GM21423 (cell line): ENCODE data around the gene DCDC2C.
A peak's percentile ranks its signal among the peaks of the same experiment; 100 is the strongest.
"Not testable (repeated sequence)": the region's sequence is repeated elsewhere in the genome, so short reads cannot be mapped to it uniquely, and the experiment has no call there.

Experiments used
- ATAC-seq: cut with Tn5 transposase; IDR thresholded peaks from one replicate; pipeline ENCODE4 v1.9.1; 2021; ENCODE audit warnings: mild to moderate bottlenecking, moderate library complexity; ENCODE audit not compliant: unreplicated experiment

The DCDC2C gene

GRCh38 chr2:3814706-3815245 lies 111.4 kb downstream of the DCDC2C start:
- ATAC-seq = no peak

DNA sequence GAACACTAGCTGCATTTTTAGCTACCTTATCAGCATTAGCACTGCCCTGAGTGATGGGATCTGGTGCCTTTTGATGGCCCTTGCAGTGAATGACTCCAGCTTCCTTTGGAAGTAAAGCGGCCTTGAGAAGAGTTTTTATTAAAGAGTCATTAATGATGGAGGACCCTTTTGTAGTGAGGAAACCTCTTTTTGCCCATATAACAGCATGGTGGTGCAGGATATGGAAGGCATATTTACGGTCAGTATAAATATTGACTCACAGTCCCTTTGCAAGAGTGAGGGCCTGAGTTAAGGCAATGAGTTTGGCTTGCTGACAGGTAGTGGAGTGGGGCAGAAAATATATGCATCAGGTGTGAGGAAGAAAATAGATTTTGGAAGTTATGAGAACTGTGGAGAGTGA lies 113.8 kb downstream of the DCDC2C start:
- ATAC-seq = not testable (repeated sequence)

DNA sequence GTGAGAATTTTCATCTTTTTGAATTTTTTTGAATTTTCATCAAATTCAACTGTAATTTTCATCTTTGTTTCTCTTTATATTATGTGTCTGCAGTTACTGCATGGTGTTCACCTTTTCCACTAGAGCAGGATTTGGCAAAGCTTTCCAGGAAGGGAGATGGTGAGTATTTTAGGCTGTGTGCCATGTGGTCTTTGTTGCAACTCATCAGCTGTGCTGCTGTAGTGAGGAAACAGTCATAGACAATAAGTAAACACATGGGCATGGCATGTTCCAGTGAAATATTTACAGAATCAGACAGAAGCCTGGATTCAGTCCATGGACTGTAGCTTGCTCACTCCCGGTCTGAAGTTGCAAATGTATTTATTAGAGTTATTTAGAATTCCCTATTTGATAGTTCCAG lies 120.4 kb downstream of the DCDC2C start:
- ATAC-seq = no peak

- ATAC-seq = peak; percentile 48
These were observed 124.5 kb downstream of the DCDC2C start for GRCh38 chr2:3827673-3828575.

GRCh38 chr2:3830796-3831195 lies 127.4 kb downstream of the DCDC2C start:
- ATAC-seq = no peak

DNA sequence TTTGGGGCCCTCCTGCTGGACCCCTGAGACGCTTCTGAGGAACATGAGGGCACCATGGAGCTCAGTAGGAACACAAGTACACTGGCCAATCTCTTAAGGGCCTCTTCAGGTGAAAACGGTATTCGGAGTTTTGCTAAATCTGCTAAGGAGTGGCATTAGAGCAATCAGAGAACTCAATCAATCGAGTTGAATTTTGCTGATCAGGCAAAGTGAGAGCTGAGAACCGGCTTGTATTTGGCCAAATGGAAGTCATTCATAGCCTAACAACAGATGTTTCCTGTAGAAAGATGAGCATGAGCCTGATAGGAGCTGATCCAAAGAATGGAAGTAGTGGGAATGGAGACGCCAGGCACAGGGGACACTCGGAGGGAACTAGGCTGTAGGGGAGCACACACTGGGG lies 133.7 kb downstream of the DCDC2C start:
- no peak for ATAC-seq

- ATAC-seq = no peak
These were observed 135.0 kb downstream of the DCDC2C start for GRCh38 chr2:3838348-3838747.

DNA sequence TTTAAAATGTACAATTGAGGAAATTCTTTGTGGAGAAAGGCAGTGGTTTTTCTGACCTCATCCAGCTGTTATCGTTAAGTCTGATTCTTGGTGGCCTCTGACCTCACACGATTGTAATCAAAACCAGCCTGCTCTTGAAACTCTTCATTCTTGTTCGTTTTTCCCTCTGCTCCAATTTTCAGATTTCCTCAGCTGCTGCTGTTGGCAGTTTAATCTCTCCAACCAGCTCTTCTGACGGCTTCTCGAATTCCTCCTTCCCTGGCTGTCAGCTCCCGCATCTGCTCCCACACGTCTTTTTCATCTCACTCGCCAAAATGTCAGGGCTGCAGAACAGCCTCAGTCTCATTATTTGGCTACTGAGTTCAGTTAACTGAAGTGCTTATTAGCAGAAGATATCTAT lies 136.1 kb downstream of the DCDC2C start:
- no peak for ATAC-seq

- no peak for ATAC-seq
These were observed 137.3 kb downstream of the DCDC2C start for GRCh38 chr2:3840611-3841155.

DNA sequence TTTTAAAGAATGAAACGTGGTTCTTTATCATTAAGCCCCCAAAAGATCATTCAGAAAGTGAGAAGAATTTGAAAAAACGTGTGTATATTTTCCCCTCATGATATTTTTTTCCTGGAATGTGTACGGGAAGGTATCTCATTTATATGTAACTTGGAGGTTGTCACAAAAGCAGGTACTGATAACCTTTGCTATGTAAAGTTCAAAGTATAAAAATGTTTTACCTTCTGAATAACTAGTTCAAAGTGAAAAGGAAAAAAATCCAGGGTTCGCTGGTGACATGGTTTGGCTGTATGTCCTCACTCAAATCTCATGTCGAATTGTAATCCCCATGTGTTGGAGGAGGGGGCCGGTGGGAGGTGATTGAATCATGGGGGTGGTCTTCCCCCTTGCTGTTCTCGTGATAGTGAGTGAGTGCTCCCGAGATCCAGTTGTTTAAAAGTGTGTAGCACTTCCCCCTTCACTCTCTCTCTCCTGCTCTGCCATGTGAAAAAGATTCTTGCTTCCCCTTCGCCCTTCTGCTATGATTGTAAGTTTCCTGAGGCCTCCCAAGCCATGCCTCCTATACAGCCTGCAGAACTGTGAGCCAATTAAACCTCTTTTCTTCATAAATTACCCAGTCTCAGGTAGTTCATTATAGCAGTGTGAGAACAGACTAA lies 144.2 kb downstream of the DCDC2C start:
- no peak for ATAC-seq

- no peak for ATAC-seq
These were observed 145.4 kb downstream of the DCDC2C start for GRCh38 chr2:3848776-3849175.

DNA sequence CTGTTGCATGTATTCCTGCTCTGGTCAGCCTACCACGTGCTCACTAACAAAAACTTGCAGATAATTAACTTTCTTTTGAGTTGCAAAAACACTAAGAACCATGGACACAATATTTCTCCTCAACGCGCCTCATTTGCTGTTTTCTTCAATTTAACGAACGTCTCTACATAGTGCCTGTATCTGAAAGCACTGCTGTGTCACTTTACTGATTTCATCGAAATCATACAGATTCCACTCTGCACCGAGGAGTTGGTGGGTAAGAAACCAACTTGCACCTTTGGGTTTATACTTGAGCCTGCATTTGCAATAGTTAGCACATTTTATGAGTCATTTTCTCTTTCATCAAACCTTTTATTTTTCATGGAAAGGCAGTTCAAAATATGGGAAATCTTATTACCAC lies 145.8 kb downstream of the DCDC2C start:
- ATAC-seq = no peak

DNA sequence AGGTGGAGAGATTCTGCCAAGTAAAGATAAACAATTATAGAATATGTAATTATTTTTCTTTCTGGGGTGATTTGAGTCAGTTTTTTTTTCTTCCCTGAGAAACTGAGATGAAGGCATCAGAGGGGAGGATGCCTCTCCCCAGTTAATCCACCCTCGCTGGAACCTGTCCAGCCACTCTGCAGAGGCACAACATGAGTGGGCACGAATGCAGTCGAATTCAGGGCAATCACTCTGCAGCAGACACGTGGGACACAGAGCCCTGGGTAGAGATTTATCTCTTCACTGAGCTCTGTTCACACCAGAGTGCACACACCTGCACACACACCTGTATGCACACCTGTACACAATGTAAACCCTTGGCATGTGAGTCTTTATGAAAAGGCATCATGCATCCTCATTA lies 154.2 kb downstream of the DCDC2C start:
- no peak for ATAC-seq

DNA sequence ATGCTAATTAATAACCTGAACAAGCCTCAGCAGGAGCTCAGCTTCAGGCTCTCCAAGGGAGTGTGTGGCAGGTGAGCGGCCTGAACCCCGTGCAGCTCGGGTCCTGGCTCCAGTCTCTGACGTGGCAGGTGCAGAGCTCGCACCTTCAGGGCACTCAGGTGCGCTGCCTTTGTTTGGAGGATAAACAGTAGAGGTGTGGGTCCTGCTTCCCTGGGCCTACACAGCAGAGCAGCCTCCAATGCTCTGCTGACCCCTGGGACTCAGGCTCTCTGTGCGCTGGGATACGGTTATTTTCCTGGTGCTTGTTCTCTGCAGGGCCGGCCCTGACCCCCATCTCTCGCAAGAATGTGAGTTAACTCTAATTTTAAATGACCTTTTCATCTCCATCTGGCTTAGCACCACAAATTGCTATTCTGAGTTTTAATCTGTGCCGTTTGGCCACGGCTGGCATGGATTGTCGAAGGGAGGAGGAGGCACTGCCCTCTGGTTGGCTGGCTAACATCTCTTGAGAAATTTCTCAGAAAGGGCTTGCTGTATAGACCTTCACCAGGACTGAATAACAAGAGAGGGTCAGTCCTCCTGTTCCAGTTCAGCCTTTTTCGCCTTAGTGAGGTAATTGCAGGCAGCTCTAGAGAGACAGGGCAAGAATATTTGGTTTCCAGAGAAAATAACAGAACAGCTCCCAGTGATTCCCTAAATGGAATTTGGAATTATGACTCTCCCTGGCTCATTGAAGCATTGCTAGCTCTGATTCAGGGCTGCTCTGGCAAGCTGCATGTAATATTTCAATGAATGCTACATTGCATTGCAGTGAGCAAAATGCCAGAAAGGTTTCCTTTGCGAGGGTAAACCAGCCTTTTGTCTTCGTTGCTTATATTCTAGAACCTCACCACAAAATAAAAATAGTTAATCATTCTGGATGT lies 161.8 kb downstream of the DCDC2C start:
- no peak for ATAC-seq

- ATAC-seq = no peak
These were observed 164.1 kb downstream of the DCDC2C start for GRCh38 chr2:3867469-3867868.

DNA sequence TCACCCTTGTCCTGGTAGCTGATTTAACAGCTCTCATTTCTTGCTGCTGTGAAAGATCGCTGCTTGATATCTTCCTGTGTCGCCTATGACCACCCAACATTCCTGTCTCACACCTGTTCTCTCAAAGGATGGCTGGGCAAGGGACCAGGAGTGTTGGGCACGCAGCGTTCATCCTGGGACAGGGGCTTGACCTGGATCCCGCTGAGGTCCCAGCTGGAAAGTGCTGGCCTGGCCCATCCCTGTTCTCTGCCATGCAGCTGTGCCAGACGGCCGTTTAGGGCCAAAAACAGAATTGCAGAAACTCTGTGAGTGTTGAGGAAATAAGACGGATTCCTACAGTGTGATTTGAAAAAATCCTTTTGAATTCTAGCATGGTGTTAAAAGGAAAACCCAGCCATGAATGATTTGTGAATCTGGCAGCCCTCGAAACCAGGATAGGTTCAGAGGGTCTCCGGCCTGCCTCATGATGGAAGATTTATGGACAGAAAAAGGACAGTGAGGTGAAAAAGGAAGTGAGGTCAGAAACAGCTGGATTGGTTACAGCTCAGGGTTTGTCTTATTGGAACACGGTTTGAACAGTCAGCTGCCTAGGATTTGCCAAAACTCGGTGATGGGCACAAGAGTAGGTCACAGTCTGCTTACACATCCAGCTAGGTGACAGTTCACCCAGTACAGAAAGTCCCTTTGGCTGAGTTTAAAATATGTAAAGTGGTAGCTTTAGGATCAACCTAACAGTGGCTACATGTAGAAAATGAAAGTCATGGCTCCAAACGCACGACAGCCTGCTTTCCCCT lies 164.8 kb downstream of the DCDC2C start:
- ATAC-seq = no peak

DNA sequence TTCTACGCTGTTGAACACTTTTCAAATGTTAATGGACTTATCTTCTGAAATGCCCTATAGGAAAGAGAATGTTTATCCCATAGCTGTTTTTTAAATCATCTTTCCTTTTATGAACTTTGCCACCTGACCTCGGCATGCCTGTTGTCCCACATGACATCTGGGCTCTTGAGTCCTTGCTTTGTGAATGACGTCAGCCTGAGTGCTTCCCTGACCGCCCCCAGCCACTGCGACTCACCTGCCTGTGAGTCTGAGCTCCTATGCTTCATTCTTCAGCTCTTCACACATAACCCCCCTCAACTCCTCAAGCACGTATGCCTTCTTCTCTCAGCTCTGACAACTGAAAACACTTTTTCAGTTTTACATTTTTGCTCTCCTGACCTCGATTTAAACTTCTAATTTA lies 166.8 kb downstream of the DCDC2C start:
- ATAC-seq = no peak

DNA sequence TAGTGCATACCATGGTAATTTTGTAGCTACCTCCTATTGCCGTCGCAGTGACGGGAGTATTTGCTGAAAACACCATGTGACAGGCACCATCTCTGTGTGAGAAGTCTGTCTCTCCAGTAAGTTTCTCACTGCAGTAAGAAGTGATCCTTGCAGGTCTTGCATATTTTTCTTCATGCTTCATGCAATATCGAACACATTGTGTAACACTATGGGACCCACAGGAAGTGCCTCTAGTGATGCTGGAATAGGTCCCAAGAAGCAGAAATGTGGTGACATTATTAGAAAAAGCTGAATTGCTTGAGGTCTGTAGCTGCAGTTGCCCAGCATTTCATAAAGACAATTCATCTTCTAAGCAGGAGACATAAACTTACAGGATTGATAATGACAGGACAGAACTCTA lies 167.6 kb downstream of the DCDC2C start:
- ATAC-seq = no peak

DNA sequence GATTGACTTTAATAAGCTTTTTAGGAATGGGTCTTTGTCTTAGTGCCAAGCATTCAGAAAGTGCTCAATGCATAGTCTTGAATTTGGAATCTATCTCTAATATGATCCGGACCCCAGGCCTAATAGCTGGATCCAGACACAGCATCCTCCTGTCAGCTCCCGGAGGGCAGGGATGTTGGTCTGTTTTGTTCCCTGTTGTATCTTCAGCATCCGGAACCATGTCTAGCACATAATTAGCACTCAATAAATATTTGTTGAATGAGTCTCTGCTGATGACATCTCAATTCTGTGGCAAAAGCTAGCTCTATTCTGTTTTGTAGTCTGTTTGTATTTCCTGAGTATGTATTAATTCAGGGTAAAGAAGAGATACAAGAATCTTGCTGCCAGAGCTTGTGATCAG lies 169.1 kb downstream of the DCDC2C start:
- ATAC-seq = no peak

GRCh38 chr2:3873899-3874298 lies 170.5 kb downstream of the DCDC2C start:
- no peak for ATAC-seq
